ENCODE results near the gene CDCA4. TPM values are rescaled to one million over a fixed set of nuclear protein-coding genes. Genes with fewer than 3 reads are reported as not detected.
A peak's percentile ranks its signal among the peaks of the same experiment; 100 is the strongest.

CDCA4 gene
- total and polyA plus RNA-seq, 12 donors: 1.5 to 6.4 (median 2.2) TPM

- Histone ChIP-seq H3K4me3 (peak within 1 kb of the TSS in 9 of 10 donors; percentile 47 to 60 (median 53)), H3K27me3 (peaks cover 0 to 38% (median 13%) of the 10 kb centered on the region in 7 donors), H3K36me3 (no peaks in the 10 kb centered on the region), H3K9me3 (no peaks in the 10 kb centered on the region), H3K4me1 (peaks cover 12 to 64% (median 49%) of the 10 kb centered on the region in 9 donors), H3K27ac (no peak within 1 kb of the TSS)
- TF ChIP-seq CTCF (IDR thresholded peaks at IDR 0.05): no peak
- DNase-seq (peak; percentile 62 to 81), ATAC-seq (peak; percentile 32 to 77 (median 64))
- 3% methylated on average over 73 to 98 of the region's 111 CpGs for WGBS, 2 donors
- intact Hi-C loops (cut with DNase I): loop anchor here in 8 of 10 donors (2.0 to 10.0 kb wide), 10 partner anchors 43 to 377 kb away; partner anchors contain the start of gene CDCA4 (in 2 of the 8)
Observed at GRCh38 chr14:104977681-104978653, 42.9 kb downstream of the CDCA4 start, which contains the start of gene AHNAK2. AHNAK2 (minus strand) TSS chr14:104978374; CDS start chr14:104978237, 137 bp downstream.

GRCh38 chr14:104977008-104977680 lies 43.7 kb downstream of the CDCA4 start:
- H3K9me3 ChIP-seq: no peaks in the 10 kb centered on the region
- TF ChIP-seq CTCF (IDR thresholded peaks at IDR 0.05): no peak
- intact Hi-C loops (cut with DNase I): loop anchor here in 8 of 10 donors (2.0 to 10.0 kb wide), 10 partner anchors 44 to 378 kb away; partner anchors contain the start of gene CDCA4 (in 2 of the 8)
- 72 to 80% methylated on average over 11 of the region's 11 CpGs for WGBS, 2 donors
- H3K4me1 ChIP-seq: peaks cover 12 to 72% (median 56%) of the 10 kb centered on the region in 9 donors
- no peak overlapping the region for H3K27ac ChIP-seq
- peak overlapping the region in 7 of 10 donors; percentile 47 to 60 (median 53) for H3K4me3 ChIP-seq
- ATAC-seq: no peak
- no peaks in the 10 kb centered on the region for H3K36me3 ChIP-seq
- H3K27me3 ChIP-seq: peaks cover 0 to 38% (median 13%) of the 10 kb centered on the region in 7 donors
- no peak for DNase-seq

- Histone ChIP-seq H3K27me3 (peaks cover 0 to 38% (median 13%) of the 10 kb centered on the region in 7 donors), H3K9me3 (no peaks in the 10 kb centered on the region), H3K27ac (no peak overlapping the region), H3K4me3 (no peak overlapping the region), H3K36me3 (no peaks in the 10 kb centered on the region), H3K4me1 (peaks cover 12 to 80% (median 59%) of the 10 kb centered on the region in 9 donors)
- intact Hi-C loops (cut with DNase I): loop anchor here (1.0 to 10.0 kb wide), 11 partner anchors 44 to 378 kb away; partner anchors contain the start of gene CDCA4 (in 2 of the 10)
- TF ChIP-seq CTCF (IDR thresholded peaks at IDR 0.05): peak; percentile 80 to 96 (median 92)
- DNase-seq (peak; percentile 80 to 87), ATAC-seq (peak; percentile 56 to 73 (median 69))
- WGBS, 2 donors: 42 to 44% methylated on average over 21 of the region's 21 CpGs
Observed at GRCh38 chr14:104976198-104977007, 44.5 kb downstream of the CDCA4 start.

Measured in heart right ventricle (tissue), 16 donors.